GM19328 (cell line): ENCODE results near the gene PCDHGB4.
"Not testable (repeated sequence)": the region's sequence is repeated elsewhere in the genome, so short reads cannot be mapped to it uniquely, and the experiment has no call there.

Source experiments
- ATAC-seq: cut with Tn5 transposase; IDR thresholded peaks from one replicate; pipeline ENCODE4 v1.9.1; 2021; ENCODE audit warnings: mild to moderate bottlenecking, moderate library complexity; ENCODE audit not compliant: unreplicated experiment

The PCDHGB4 gene

DNA sequence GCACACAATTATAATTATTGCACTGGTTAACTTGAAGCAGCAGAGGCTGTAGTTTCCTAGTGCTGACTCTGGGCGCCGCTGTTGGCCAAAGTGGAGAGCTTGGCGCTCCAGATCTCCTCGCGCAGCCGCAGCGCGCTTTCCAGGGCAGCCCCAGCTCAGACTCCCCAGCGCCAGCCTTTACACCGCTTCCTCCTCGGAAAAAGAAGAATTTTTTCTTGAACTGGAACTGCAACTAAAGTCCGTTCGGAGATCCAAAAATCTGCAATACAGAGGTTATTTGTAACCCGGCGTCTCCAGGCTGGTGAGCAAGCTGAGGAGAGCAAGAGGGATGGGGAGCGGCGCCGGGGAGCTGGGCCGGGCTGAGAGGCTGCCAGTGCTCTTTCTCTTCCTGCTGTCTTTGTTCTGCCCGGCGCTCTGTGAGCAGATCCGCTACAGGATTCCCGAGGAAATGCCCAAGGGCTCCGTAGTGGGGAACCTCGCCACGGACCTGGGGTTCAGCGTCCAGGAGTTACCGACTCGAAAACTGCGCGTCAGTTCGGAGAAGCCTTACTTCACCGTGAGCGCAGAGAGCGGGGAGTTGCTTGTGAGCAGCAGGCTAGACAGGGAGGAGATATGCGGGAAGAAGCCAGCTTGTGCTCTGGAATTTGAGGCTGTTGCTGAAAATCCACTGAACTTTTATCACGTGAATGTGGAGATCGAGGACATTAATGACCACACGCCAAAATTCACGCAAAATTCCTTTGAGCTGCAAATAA, at the start of gene PCDHGB4:
PCDHGB4 (plus strand) TSS at position 142 of the 755 bp plus-strand sequence; CDS start at position 329, 187 bp downstream.
- ATAC-seq = not testable (repeated sequence)

DNA sequence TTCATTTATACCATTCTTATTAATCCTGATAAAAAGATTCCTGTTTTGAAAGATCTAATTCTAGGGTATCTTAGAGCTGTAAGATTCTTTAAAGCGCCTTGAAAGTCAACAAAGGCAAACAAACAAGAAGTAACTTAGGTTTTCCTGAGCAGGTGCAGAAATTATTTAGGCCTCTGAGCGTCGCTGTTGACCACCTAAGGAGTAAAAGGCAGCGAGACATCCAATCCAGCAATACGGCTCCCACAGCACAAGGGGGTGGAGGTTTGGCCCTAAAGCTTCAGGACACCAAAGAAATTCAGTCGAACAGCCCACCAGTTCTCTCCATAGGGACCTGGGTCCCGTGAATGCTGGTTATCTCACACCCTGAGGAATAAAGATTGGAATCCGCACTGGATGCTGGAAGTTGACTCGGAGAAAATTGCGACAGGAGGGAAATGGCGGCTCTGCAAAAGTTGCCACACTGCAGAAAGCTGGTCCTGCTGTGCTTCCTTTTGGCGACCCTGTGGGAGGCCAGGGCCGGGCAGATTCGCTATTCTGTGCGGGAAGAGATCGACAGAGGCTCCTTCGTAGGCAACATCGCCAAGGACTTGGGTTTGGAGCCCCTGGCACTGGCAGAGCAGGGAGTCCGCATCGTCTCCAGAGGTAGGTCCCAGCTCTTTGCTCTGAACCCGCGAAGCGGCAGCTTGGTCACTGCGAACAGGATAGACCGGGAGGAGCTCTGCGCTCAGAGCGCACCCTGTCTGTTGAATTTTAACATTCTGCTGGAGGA, 48.8 kb upstream of the PCDHGB4 start, which contains the start of gene PCDHGA2:
PCDHGA2 (plus strand) TSS at position 223 of the 769 bp plus-strand sequence.
- ATAC-seq = no peak

DNA sequence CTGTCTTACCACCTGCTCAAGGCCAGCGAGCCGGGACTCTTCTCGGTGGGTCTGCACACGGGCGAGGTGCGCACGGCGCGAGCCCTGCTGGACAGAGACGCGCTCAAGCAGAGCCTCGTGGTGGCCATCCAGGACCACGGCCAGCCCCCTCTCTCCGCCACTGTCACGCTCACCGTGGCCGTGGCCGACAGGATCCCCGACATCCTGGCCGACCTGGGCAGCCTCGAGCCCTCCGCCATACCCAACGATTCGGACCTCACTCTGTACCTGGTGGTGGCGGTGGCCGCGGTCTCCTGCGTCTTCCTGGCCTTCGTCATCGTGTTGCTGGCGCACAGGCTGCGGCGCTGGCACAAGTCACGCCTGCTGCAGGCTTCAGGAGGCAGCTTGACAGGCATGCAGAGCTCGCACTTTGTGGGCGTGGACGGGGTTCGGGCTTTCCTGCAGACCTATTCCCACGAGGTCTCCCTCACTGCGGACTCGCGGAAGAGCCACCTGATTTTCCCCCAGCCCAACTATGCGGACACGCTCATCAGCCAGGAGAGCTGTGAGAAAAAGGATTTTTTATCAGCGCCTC, 46.6 kb upstream of the PCDHGB4 start:
- ATAC-seq = not testable (repeated sequence)

DNA sequence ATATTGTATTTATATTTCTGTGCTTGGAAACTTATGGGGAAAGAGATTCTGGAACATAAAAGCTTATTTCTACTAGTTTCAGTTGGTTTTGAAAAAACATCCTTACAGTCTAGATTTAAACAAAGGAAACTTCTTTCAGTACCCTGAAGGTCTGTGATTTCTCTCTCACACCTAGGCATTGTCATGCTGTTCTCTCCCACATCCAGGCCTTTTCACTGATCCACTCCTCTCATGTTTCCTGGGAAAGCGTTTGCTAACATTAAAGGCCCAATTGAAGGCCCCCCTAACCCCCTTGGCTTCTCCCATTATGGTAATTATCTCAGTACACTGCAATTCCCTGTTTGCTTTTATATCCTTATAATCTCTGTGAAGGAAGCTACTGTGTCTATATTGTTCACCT, 44.7 kb upstream of the PCDHGB4 start:
- no peak for ATAC-seq

DNA sequence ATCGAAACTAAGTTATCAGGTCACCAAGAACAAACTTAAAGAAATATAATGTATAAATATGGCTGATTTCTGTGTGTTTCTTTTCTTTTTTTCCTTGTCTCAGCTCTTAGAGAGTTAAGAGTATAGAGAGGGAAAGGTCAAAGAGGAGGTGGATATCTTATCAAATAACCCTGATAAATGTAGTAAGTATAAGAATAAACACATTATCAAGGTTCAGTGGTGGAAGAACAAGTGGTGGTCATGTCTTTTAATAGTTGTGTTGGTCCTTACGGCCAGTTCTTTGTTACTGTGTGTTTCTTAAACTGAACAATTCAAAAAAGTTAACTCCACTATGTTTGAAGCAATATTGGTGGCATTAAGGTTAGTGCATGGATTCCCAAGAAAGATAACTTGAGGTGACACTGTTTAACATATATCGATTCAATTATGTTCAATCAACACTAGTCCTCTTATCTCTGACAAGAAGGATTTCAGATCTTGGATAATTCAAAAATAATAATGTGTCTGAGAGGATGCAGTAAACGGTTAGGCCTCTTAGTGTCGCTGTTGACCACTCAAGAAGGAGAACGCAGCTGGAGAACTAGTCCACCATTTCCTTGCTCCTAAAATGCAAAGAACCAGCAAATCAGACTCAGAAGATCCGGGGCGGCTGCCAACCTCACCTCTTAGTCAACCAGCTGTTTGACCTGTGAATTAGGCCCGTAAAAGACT, 44.1 kb upstream of the PCDHGB4 start, which contains the start of gene PCDHGA3:
PCDHGA3 (plus strand) TSS at position 588 of the 711 bp plus-strand sequence. CDS start 205 bp downstream, outside the sequence.
- ATAC-seq = no peak

DNA sequence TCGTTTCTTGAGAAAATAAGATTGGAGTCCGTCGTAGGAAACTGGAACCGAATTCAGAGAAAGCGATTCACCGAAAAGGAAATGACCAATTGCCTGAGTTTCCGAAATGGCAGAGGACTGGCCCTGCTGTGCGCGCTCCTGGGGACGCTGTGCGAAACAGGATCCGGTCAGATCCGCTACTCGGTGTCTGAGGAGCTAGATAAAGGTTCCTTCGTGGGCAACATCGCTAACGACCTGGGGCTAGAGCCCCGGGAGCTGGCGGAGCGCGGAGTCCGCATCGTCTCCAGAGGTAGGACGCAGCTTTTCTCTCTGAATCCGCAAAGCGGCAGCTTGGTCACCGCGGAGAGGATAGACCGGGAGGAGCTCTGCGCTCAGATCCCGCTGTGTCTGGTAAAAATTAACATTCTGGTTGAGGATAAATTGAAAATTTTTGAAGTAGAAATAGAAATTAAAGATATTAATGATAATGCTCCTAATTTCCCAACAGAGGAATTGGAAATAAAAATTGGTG, 43.5 kb upstream of the PCDHGB4 start:
- ATAC-seq = no peak

DNA sequence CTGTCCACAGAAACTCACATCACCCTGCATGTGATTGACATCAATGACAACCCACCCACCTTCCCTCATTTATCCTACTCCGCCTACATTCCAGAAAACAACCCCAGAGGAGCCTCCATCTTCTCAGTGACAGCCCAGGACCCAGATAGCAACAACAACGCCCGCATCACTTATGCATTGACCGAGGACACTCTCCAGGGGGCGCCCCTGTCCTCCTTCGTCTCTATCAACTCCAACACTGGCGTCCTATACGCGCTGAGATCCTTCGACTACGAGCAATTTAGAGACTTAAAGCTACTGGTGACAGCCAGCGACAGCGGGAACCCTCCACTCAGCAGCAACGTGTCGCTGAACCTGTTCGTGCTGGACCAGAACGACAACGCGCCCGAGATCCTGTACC, 42.2 kb upstream of the PCDHGB4 start:
- ATAC-seq = no peak

DNA sequence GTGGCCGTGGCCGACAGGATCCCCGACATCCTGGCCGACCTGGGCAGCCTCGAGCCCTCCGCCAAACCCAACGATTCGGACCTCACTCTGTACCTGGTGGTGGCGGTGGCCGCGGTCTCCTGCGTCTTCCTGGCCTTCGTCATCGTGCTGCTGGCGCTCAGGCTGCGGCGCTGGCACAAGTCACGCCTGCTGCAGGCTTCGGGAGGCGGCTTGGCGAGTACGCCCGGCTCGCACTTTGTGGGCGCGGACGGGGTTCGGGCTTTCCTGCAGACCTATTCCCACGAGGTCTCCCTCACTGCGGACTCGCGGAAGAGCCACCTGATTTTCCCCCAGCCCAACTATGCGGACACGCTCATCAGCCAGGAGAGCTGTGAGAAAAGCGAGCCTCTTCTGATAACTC, 41.5 kb upstream of the PCDHGB4 start:
- not testable (repeated sequence) for ATAC-seq

DNA sequence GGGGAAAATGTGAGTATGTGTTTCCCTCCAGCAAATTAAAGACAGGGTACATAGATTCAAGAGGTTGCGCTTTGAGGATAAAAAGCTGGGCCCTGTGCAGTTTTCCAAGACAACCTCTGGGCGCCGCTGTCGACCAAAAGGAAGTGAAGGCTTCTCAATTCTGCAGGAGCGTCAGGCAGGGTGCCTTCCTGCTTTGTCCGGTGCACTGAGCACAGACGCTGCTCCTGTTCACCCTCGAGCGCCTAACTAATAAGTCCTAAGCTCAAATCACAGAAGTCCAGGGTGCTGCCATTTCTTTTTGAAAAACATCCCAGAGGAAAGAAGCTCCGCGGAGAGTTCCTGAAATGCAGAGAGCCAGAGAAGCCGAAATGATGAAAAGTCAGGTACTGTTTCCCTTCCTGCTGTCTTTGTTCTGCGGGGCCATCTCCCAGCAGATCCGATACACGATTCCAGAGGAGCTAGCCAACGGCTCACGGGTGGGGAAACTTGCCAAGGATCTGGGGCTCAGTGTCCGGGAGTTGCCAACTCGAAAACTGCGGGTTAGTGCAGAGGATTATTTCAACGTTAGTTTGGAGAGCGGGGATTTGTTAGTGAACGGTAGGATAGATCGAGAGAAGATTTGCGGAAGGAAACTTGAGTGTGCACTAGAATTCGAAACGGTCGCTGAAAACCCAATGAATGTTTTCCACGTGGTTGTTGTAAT, 37.4 kb upstream of the PCDHGB4 start, which contains the start of gene PCDHGB1:
PCDHGB1 (plus strand) TSS at position 183 of the 703 bp plus-strand sequence; CDS start at position 345, 162 bp downstream.
- ATAC-seq = no peak

DNA sequence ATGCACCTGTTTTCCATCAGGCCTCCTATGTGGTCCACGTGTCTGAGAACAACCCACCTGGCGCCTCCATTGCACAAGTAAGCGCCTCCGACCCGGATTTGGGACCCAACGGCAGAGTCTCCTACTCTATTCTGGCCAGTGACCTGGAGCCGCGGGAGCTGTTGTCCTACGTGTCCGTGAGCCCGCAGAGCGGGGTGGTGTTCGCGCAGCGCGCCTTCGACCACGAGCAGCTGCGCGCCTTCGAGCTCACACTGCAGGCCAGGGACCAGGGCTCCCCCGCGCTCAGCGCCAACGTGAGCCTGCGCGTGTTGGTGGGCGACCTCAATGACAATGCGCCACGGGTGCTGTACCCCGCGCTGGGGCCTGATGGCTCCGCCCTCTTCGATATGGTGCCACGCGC, 35.9 kb upstream of the PCDHGB4 start:
- no peak for ATAC-seq

DNA sequence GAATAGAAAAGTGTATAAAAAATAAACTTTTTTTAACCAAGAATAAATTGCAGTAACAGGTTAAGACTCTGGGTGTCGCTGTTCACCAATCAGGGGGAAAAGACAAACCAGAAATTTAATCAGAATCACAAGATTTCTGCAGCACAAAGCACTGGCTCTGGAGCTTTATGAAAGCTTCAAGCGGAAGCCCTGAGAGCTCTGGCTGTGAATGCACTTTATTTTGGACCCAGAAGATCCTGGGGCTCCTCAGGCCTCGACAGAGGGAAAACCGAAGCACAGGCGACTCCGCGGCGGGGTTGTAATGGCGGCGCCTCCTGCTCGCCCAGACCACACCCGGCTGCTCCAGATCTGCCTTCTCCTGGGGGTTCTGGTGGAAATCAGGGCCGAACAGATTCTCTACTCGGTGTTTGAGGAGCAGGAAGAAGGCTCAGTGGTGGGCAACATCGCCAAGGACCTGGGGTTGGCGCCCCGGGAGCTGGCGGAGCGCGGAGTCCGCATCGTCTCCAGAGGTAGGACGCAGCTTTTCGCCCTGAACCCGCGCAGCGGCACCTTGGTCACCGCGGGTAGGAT, 32.5 kb upstream of the PCDHGB4 start, which contains the start of gene PCDHGA4:
PCDHGA4 (plus strand) TSS at position 122 of the 570 bp plus-strand sequence; CDS start at position 209, 87 bp downstream.
- ATAC-seq = no peak

DNA sequence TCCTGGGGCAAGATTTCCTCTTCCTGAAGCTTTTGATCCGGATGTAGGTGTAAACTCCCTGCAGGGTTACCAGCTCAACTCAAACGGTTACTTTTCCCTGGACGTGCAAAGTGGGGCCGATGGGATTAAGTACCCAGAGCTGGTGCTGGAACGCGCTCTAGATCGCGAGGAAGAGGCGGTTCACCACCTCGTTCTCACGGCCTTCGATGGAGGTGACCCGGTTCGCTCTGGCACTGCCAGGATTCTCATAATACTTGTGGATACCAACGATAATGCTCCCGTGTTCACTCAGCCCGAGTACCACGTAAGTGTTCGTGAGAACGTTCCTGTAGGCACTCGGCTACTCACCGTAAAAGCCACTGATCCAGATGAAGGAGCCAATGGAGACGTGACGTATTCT, 31.9 kb upstream of the PCDHGB4 start:
- no peak for ATAC-seq

DNA sequence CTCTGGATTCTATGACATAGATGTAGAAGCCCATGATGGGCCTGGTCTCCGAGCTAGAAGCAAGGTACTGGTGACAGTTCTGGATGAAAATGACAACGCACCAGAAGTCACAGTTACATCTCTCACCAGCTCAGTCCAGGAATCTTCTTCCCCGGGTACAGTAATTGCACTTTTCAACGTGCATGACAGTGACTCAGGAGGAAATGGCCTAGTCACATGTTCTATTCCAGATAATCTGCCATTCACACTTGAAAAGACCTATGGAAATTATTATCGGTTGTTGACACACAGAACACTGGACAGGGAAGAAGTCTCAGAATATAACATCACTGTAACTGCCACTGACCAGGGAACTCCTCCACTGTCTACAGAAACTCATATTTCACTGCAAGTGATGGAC, 31.4 kb upstream of the PCDHGB4 start:
- no peak for ATAC-seq

DNA sequence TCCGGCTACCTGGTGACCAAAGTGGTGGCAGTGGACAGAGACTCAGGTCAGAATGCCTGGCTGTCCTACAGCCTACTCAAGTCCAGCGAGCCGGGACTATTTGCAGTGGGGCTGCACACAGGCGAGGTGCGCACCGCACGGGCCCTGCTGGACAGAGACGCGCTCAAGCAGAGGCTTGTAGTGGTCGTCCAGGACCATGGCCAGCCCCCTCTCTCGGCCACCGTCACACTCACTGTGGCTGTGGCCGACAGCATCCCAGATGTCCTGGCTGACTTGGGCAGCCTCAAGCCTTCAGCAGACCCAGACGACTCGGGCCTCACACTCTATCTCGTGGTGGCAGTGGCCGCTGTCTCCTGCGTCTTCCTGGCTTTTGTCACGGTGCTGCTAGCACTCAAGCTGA, 30.5 kb upstream of the PCDHGB4 start:
- ATAC-seq = no peak

DNA sequence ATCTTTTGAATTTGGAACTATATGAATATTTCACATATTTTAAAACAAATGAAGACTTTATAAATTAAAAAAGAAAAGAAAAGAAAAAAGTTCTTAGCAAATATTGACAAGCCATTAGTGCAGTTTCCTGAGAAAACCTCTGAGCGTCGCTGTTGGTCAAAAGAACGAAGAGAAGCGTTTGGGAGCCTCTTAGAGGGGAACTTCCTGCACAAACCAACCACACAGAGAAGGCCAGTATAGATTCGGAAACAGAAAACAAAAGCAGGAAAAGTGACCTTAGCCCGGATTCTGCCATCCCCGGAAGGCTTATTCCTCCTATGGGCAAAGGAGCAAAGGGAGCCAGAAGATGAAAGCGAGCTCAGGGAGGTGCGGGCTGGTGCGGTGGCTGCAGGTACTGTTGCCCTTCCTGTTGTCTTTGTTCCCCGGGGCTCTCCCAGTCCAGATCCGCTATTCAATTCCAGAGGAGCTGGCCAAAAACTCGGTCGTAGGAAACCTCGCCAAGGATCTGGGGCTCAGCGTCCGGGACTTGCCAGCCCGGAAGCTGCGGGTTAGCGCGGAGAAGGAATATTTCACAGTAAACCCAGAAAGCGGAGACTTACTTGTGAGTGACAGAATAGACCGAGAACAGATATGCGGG, 27.6 kb upstream of the PCDHGB4 start, which contains the start of gene PCDHGB2:
PCDHGB2 (plus strand) TSS at position 205 of the 637 bp plus-strand sequence; CDS start at position 347, 142 bp downstream.
- no peak for ATAC-seq

DNA sequence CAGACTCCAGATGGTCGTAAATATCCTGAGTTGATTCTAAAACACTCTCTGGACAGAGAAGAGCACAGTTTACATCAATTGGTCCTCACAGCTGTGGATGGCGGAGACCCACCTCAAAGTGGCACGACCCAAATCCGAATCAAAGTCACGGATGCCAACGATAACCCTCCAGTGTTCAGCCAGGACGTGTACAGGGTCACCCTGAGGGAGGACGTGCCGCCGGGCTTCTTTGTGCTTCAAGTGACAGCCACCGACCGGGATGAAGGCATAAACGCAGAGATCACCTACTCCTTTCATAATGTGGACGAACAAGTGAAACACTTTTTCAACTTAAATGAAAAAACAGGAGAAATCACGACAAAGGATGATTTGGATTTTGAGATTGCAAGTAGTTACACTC, 26.8 kb upstream of the PCDHGB4 start:
- no peak for ATAC-seq

DNA sequence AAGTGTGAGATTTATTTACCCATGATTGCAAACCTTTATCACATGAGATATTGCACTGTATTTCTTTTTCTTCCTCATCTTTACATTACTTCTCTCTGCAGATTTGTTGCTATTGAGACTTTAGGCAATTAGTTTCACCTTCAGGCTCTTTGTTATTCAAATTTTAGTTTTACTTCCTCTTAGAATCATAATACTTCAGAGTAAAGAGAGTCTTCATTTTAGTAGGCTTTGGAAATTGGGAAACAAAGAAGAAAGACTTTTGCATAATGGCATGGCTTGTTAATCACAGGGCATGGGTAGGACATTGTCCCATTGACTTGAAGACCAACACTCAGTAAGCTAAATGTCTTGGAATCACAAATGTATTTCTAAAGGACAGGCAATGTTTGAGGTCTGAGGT, 24.8 kb upstream of the PCDHGB4 start:
- ATAC-seq = no peak

DNA sequence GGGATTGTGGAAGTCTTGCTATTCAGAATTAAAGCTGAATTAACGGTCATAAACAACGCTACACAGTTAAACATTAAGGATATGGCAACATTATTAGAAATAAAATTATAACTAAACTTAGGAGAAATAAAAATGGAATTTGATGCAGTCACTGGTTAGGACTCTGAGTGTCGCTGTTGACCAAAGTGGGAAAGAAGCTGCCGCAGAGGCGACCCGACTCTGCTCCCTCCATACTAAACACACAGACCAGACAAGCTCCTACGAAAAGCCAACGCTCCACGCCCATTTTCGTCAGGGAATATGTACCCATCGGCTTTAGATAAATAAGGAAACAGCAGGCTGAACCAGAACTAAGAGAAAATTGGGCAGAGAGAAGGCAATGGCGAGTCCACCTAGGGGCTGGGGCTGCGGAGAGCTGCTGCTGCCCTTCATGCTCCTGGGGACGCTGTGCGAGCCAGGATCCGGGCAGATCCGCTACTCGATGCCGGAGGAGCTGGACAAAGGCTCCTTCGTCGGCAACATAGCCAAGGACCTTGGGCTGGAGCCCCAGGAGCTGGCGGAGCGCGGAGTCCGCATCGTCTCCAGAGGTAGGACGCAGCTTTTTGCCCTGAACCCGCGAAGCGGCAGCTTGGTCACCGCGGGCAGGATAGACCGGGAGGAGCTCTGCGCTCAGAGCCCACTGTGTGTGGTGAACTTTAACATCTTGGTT, 23.4 kb upstream of the PCDHGB4 start, which contains the start of gene PCDHGA5:
PCDHGA5 (plus strand) TSS at position 211 of the 709 bp plus-strand sequence; CDS start at position 380, 169 bp downstream.
- no peak for ATAC-seq
